K562 (cell line): Measurements from ENCODE around the gene UBA7.
"Not testable (repeated sequence)": the region's sequence is repeated elsewhere in the genome, so short reads cannot be mapped to it uniquely, and the experiment has no call there.

Source experiments
- NFRKB ChIP-seq: fragments of 450-650 bp; IDR thresholded peaks from 2 replicates; pipeline ENCODE4 v1.6.1; 2016; ENCODE audit warnings: low read depth
- ZBTB17 ChIP-seq: fragments of 450-650 bp; formaldehyde crosslinking; IDR thresholded peaks from 2 replicates; pipeline ENCODE4 v1.4.0; 2020; ENCODE audit warnings: mild to moderate bottlenecking
- TF ChIP-seq, protein P1 (sequence below): sonication (generic); formaldehyde crosslinking; IDR thresholded peaks from 2 replicates; pipeline ENCODE4 v1.9.0; 2022; ENCODE audit warnings: mild to moderate bottlenecking, missing genetic modification reagents
- TF ChIP-seq, protein P2 (sequence below), 3 experiments: IDR thresholded peaks in 2 of 3; conservative IDR thresholded peaks in 1 of 3; 2 replicates each; pipeline ENCODE4 v1.5.1; 2011 to 2012; ENCODE audit warnings: low read length in 3 of 3, mild to moderate bottlenecking in 3 of 3, control low read depth in 2 of 3, improper control_type of control experiment in 1 of 3, inconsistent platforms in 1 of 3, low read depth in 1 of 3, mixed read lengths in 1 of 3, moderate library complexity in 1 of 3; ENCODE audit not compliant: insufficient read depth in 2 of 3

DNA sequence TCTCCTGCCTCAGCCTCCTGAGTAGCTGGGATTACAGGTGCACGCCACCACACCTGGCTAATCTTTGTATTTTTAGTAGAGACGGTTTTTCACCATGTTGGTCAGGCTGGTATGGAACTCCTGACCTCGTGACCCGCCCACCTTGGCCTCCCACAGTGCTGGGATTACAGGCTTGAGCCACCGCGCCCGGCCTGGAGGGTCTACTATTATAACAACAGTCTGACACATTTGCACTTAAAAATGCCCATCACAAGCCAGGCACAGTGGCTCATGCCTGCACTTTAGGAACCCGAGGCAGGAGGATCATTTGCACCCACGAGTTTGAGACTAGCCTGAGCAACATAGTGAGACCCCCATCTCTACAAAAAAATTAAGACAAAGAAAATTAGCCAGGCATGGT lies 31.5 kb downstream of the UBA7 start:
- TF ChIP-seq, protein P1, sequence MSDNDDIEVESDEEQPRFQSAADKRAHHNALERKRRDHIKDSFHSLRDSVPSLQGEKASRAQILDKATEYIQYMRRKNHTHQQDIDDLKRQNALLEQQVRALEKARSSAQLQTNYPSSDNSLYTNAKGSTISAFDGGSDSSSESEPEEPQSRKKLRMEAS (CRISPR knock-in tag): not testable (repeated sequence)
- TF ChIP-seq NFRKB, ZBTB17: not testable (repeated sequence)
- TF ChIP-seq, protein P2, sequence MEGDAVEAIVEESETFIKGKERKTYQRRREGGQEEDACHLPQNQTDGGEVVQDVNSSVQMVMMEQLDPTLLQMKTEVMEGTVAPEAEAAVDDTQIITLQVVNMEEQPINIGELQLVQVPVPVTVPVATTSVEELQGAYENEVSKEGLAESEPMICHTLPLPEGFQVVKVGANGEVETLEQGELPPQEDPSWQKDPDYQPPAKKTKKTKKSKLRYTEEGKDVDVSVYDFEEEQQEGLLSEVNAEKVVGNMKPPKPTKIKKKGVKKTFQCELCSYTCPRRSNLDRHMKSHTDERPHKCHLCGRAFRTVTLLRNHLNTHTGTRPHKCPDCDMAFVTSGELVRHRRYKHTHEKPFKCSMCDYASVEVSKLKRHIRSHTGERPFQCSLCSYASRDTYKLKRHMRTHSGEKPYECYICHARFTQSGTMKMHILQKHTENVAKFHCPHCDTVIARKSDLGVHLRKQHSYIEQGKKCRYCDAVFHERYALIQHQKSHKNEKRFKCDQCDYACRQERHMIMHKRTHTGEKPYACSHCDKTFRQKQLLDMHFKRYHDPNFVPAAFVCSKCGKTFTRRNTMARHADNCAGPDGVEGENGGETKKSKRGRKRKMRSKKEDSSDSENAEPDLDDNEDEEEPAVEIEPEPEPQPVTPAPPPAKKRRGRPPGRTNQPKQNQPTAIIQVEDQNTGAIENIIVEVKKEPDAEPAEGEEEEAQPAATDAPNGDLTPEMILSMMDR (IDR thresholded peaks at IDR 0.05 in 2 of 3, conservative IDR thresholded peaks at IDR 0.05 in 1 of 3; ENCODE audit: insufficient read depth in 2 of 3, low read depth in 1 of 3, low read length in 3 of 3): not testable (repeated sequence)
